ENCODE data around the gene CPA5.

Gene CPA5

GRCh38 chr7:130398526-130399090, 54.0 kb downstream of the CPA5 start:
- no peak for DNase-seq

GRCh38 chr7:130400120-130400572, 55.5 kb downstream of the CPA5 start:
- no peak for DNase-seq

- DNase-seq = no peak
Observed at GRCh38 chr7:130401101-130401500, 56.5 kb downstream of the CPA5 start.

GRCh38 chr7:130401578-130401977, 57.0 kb downstream of the CPA5 start:
- DNase-seq = no peak

- no peak for DNase-seq
Observed at GRCh38 chr7:130405003-130405402, 60.4 kb downstream of the CPA5 start.

GRCh38 chr7:130409067-130409711, 64.6 kb downstream of the CPA5 start:
- no peak for DNase-seq

- no peak for DNase-seq
Observed at GRCh38 chr7:130409712-130410072, 65.1 kb downstream of the CPA5 start.

GRCh38 chr7:130410868-130411541, 66.4 kb downstream of the CPA5 start:
- no peak for DNase-seq

- no peak for DNase-seq
Observed at GRCh38 chr7:130413201-130413600, 68.6 kb downstream of the CPA5 start.

- no peak for DNase-seq
Observed at GRCh38 chr7:130415006-130415405, 70.4 kb downstream of the CPA5 start.

- no peak for DNase-seq
Observed at GRCh38 chr7:130417213-130417612, 72.6 kb downstream of the CPA5 start.

- DNase-seq = no peak
Observed at GRCh38 chr7:130418306-130418705, 73.7 kb downstream of the CPA5 start.

All from activated effector memory CD4-positive, alpha-beta T cell treated with Interleukin-2 at 50 U/mL for 16 hours (primary cell).